ENCODE data around the gene SEPTIN8. TPM values are rescaled to one million over a fixed set of nuclear protein-coding genes. Genes with fewer than 3 reads are reported as not detected.
A peak's percentile ranks its signal among the peaks of the same experiment; 100 is the strongest.

The SEPTIN8 gene
- total and polyA plus RNA-seq, 2 of the 13 experiments (the other 11 are each of a cell fraction or from before 2014, with no cell fraction given), result 41.4 to 49.9 TPM

DNA sequence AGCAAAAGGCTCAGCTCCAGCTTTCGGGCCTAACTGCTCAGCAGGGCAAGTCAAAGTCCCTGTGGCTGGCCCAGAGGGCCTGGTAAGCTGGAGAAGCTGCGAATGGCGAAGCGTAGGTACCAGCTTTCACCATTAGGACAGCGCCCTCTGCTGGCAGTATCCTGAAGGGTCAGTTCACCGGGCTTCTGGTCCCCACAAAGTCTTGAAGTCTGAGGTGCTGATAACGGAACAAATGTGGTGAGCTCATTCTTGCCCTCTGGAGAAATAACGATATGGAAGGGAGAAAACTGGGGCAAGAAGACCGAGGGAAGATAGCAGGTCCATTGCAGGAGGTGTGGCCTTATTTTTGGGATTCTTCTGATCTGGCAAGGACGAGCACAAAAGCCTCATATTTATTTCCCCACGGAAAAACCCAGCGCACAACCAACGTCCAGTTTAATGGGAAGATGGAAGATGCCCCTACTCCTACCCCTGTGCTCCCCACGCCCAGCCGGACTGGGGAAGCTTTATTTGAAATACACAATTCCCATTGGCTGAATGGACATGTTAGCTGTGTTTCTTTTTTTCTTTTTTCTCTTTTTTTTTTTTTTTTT, 43.2 kb upstream of the SEPTIN8 start (continued):
- TF ChIP-seq, protein P1, sequence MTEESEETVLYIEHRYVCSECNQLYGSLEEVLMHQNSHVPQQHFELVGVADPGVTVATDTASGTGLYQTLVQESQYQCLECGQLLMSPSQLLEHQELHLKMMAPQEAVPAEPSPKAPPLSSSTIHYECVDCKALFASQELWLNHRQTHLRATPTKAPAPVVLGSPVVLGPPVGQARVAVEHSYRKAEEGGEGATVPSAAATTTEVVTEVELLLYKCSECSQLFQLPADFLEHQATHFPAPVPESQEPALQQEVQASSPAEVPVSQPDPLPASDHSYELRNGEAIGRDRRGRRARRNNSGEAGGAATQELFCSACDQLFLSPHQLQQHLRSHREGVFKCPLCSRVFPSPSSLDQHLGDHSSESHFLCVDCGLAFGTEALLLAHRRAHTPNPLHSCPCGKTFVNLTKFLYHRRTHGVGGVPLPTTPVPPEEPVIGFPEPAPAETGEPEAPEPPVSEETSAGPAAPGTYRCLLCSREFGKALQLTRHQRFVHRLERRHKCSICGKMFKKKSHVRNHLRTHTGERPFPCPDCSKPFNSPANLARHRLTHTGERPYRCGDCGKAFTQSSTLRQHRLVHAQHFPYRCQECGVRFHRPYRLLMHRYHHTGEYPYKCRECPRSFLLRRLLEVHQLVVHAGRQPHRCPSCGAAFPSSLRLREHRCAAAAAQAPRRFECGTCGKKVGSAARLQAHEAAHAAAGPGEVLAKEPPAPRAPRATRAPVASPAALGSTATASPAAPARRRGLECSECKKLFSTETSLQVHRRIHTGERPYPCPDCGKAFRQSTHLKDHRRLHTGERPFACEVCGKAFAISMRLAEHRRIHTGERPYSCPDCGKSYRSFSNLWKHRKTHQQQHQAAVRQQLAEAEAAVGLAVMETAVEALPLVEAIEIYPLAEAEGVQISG (CRISPR knock-in tag; IDR thresholded peaks at IDR 0.05), result peak; percentile 26; the same call in 1 of the 2 replicates
- TF ChIP-seq KAT8 (CRISPR knock-in tag; IDR thresholded peaks at IDR 0.05), result peak; percentile 55; the same call in 1 of the 2 replicates
- TF ChIP-seq TOE1 (CRISPR knock-in tag; IDR thresholded peaks at IDR 0.05), result no peak
- peak; percentile 51; the same call in 1 of the 2 replicates for TF ChIP-seq REPIN1 (CRISPR knock-in tag; IDR thresholded peaks at IDR 0.05; ENCODE audit: borderline replicate concordance, low read depth)
- no peak for TF ChIP-seq EHMT2 (IDR thresholded peaks at IDR 0.05; ENCODE audit: borderline replicate concordance, low read depth, low read length)
- peak; percentile 19; the same call in 1 of the 2 replicates for TF ChIP-seq BRCA1 (CRISPR knock-in tag; IDR thresholded peaks at IDR 0.05)
- no peak for TF ChIP-seq HOXA9 (CRISPR knock-in tag; IDR thresholded peaks at IDR 0.05; ENCODE audit: borderline replicate concordance)
- TF ChIP-seq SOX6 (IDR thresholded peaks at IDR 0.05), result no peak
- TF ChIP-seq SOX6 (CRISPR knock-in tag; IDR thresholded peaks at IDR 0.05), result 0 out of 2 replicates have a peak, but pooled peaks have one; percentile 39
- TF ChIP-seq HNF4A (CRISPR knock-in tag; IDR thresholded peaks at IDR 0.05), result peak; percentile 55
- peak in 1 of 2 experiments; percentile 23; a peak in 1 of 4 replicates for TF ChIP-seq EP300 (IDR thresholded peaks at IDR 0.05; ENCODE audit: low read depth in 2 of 2, low read length in 2 of 2)
- no peak for TF ChIP-seq EP300 (CRISPR knock-in tag; IDR thresholded peaks at IDR 0.05; ENCODE audit: borderline replicate concordance)
- no peak for TF ChIP-seq ATF7 (IDR thresholded peaks at IDR 0.05)
- 0 out of 2 replicates have a peak, but pooled peaks have one; percentile 30 for TF ChIP-seq ATF7 (CRISPR knock-in tag; IDR thresholded peaks at IDR 0.05)
- TF ChIP-seq NFATC3 (CRISPR knock-in tag; IDR thresholded peaks at IDR 0.05), result no peak
- TF ChIP-seq LCORL (IDR thresholded peaks at IDR 0.05), result no peak
- 0 out of 2 replicates have a peak, but pooled peaks have one; percentile 47 for TF ChIP-seq LCORL (CRISPR knock-in tag; IDR thresholded peaks at IDR 0.05)
- TF ChIP-seq NCOA2 (CRISPR knock-in tag; IDR thresholded peaks at IDR 0.05), result 0 out of 2 replicates have a peak, but pooled peaks have one; percentile 8
- TF ChIP-seq, protein P2, sequence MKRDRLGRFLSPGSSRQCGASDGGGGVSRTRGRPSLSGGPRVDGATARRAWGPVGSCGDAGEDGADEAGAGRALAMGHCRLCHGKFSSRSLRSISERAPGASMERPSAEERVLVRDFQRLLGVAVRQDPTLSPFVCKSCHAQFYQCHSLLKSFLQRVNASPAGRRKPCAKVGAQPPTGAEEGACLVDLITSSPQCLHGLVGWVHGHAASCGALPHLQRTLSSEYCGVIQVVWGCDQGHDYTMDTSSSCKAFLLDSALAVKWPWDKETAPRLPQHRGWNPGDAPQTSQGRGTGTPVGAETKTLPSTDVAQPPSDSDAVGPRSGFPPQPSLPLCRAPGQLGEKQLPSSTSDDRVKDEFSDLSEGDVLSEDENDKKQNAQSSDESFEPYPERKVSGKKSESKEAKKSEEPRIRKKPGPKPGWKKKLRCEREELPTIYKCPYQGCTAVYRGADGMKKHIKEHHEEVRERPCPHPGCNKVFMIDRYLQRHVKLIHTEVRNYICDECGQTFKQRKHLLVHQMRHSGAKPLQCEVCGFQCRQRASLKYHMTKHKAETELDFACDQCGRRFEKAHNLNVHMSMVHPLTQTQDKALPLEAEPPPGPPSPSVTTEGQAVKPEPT (CRISPR knock-in tag; IDR thresholded peaks at IDR 0.05; ENCODE audit: low read depth), result 0 out of 2 replicates have a peak, but pooled peaks have one; percentile 22
- no peak for TF ChIP-seq RARA (CRISPR knock-in tag; IDR thresholded peaks at IDR 0.05)
- peak in 1 of 2 experiments; percentile 49; a peak in 1 of 4 replicates for TF ChIP-seq KLF16 (CRISPR knock-in tag; IDR thresholded peaks at IDR 0.05)
- no peak for TF ChIP-seq ZNF562 (CRISPR knock-in tag; IDR thresholded peaks at IDR 0.05; ENCODE audit: borderline replicate concordance)
- 0 out of 2 replicates have a peak, but pooled peaks have one; percentile 34 for TF ChIP-seq ZMYM2 (CRISPR knock-in tag; IDR thresholded peaks at IDR 0.05)
- TF ChIP-seq, protein P3, sequence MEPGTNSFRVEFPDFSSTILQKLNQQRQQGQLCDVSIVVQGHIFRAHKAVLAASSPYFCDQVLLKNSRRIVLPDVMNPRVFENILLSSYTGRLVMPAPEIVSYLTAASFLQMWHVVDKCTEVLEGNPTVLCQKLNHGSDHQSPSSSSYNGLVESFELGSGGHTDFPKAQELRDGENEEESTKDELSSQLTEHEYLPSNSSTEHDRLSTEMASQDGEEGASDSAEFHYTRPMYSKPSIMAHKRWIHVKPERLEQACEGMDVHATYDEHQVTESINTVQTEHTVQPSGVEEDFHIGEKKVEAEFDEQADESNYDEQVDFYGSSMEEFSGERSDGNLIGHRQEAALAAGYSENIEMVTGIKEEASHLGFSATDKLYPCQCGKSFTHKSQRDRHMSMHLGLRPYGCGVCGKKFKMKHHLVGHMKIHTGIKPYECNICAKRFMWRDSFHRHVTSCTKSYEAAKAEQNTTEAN (CRISPR knock-in tag; conservative IDR thresholded peaks at IDR 0.05), result no peak
- no peak for TF ChIP-seq ZFP1 (CRISPR knock-in tag; IDR thresholded peaks at IDR 0.05)
- no peak for TF ChIP-seq GPN1 (CRISPR knock-in tag; IDR thresholded peaks at IDR 0.05; ENCODE audit: borderline replicate concordance)
- TF ChIP-seq ZNF331 (CRISPR knock-in tag; IDR thresholded peaks at IDR 0.05), result peak; percentile 20; the same call in 1 of the 2 replicates

Measured in HepG2 (cell line).